NCI-H1694 (cell line): Measurements from ENCODE around the gene DNAJB9.

Experiments used
- DNase-seq: peaks from one replicate; lab custom pipeline; 2025; lab: John Stamatoyannopoulos, UW

DNAJB9 gene

GRCh38 chr7:108605559-108606201 is 36.0 kb downstream of the DNAJB9 start:
- DNase-seq = no peak

- DNase-seq = no peak
These were observed 40.0 kb downstream of the DNAJB9 start for GRCh38 chr7:108609643-108610042.

- no peak for DNase-seq
These were observed 41.6 kb downstream of the DNAJB9 start for GRCh38 chr7:108611268-108611667.

GRCh38 chr7:108613147-108613948 is 43.7 kb downstream of the DNAJB9 start:
- DNase-seq = peak; percentile 87

- DNase-seq = no peak
These were observed 44.3 kb downstream of the DNAJB9 start for GRCh38 chr7:108613949-108614381.

GRCh38 chr7:108614896-108615295 is 45.2 kb downstream of the DNAJB9 start:
- DNase-seq = no peak

- DNase-seq = no peak
These were observed 48.4 kb downstream of the DNAJB9 start for GRCh38 chr7:108618056-108618455.

- DNase-seq = no peak
These were observed 53.5 kb downstream of the DNAJB9 start for GRCh38 chr7:108623220-108623619.
